Measurements from ENCODE around the gene AK1.

Gene AK1

DNA sequence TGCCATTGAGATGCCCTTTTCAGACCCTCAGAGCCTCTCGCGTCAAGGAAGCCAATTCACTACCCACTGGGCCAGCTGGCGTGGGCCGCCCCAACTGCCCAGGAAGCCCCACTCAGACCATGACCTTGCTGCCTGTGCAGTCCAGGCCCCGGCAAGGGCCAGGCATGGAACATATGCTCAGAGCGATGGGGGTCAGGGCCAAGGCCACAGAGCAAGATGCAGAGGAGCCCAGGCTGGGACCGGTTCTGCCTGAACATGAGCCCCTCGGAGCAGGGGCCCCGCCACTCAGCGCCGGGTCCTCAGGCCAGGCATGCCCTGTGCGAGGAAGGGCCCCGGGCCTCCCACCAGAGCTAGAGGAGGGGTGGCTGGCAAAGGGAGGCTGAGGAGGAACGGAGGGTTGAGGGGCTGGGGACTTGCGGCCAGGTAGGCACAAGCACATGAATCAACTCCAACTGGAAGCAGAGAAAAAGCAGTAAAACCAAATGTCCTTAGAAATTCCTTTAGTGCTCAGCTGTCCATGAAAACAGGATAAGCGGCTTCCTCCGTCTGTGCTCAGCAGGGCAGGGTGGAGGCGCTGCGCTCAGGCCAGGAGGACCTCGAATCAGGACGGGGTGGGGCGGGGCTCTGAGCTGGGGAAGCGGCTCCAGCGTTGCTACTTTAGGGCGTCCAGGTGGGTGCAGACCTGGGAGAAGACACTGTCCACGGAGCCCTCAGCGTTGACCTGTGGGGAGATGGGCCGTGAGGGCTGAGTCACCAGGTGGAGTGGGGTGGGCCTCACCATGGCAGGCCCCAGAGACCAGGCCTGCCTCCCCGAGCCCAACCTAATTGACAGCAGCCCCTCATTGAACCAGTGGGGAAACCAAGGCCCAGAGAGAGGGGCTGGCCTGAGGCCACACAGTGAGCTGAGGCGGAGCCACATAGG, 9.9 kb downstream of the AK1 start:
- H3K4me3 ChIP-seq (ENCODE audit: low read length): no peak overlapping the region
- DNase-seq (ENCODE audit: low read depth): no peak
- TF ChIP-seq, protein P1, sequence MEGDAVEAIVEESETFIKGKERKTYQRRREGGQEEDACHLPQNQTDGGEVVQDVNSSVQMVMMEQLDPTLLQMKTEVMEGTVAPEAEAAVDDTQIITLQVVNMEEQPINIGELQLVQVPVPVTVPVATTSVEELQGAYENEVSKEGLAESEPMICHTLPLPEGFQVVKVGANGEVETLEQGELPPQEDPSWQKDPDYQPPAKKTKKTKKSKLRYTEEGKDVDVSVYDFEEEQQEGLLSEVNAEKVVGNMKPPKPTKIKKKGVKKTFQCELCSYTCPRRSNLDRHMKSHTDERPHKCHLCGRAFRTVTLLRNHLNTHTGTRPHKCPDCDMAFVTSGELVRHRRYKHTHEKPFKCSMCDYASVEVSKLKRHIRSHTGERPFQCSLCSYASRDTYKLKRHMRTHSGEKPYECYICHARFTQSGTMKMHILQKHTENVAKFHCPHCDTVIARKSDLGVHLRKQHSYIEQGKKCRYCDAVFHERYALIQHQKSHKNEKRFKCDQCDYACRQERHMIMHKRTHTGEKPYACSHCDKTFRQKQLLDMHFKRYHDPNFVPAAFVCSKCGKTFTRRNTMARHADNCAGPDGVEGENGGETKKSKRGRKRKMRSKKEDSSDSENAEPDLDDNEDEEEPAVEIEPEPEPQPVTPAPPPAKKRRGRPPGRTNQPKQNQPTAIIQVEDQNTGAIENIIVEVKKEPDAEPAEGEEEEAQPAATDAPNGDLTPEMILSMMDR (IDR thresholded peaks at IDR 0.05; ENCODE audit: insufficient read depth, low read depth, low read length, missing control alignments): no peak

DNA sequence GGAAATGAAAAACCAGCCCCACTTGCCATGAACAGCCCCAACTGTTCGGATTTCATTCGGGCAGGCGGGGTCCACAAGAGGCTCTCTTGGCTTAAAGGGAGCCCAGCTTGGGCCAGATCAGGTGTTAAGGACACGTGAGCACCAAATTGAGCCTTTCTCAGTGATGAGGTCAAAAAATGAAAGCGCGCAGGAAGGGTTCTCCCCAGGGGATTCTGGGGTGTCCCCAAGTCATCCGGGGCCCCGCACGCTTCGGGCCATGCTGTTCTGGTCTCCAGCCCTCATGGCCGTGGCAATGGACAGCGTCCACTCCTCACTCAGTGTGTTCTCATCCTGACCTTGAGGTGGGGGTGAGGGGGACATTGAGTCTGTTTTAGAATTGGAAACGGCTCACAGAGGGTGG, 10.9 kb downstream of the AK1 start:
- no peak for DNase-seq (ENCODE audit: low read depth)
- TF ChIP-seq, protein P1 (IDR thresholded peaks at IDR 0.05; ENCODE audit: insufficient read depth, low read depth, low read length, missing control alignments): no peak
- no peak overlapping the region for H3K4me3 ChIP-seq (ENCODE audit: low read length)

DNA sequence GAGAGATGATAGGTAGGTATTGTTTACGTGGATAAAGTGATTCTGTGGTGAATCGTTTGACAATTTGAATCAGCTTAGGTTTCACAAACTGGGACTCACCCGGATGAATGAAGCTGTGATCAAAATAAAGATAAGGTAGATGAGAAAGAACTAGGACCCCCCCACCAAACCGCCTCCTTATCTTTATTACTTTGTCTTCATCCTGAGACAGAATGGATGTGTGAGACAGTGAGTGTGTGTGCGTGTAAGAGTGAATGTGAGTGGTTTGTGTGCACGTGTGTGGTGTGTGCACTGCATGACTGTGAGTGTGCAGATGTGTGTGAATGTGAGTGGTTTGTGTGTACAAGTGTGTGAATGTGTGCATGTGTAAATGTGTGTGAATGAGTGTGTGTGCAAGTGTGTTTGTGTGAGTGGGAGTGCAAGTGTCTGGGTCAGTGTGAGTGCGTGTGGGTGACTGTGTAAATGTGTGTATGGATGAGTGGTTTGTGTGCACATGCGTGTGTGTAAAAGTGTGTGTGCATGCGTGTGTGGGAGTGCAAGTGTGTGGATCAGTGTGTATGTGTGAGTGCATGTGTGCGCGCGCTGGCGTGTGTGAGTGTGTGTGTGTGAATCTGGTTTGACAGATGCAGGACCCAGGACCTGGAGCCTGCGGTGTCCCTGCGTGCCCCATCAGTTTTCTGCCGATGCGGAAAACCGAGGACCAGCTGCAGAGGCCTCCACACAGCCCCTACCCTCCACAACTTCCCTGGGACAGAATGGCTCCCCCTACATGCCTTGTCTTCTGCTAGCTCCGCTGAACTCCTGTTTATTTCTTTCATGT, 11.6 kb downstream of the AK1 start:
- TF ChIP-seq, protein P1 (IDR thresholded peaks at IDR 0.05; ENCODE audit: insufficient read depth, low read depth, low read length, missing control alignments): no peak
- no peak for DNase-seq (ENCODE audit: low read depth)
- H3K4me3 ChIP-seq (ENCODE audit: low read length): no peak overlapping the region

DNA sequence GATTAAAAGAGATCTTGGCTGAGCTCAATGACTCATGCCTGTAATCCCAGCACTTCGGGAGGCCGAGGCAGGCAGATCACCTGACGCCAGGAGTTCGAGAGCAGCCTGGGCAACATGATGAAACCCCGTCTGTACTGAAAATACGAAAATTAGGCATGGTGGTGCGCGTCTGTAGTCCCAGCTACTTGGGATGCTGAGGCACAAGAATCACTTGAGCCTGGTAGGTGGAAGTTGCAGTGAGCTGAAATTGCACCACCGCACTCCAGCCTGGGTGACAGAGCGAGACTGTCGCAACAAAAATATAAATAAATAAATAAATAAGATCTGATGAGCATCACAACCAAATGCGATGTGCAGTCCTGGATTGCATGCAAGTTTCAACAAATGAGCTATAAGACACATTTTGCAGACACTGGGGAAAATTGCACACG, 14.3 kb downstream of the AK1 start:
- no peak overlapping the region for H3K4me3 ChIP-seq (ENCODE audit: low read length)
- TF ChIP-seq, protein P1 (IDR thresholded peaks at IDR 0.05; ENCODE audit: insufficient read depth, low read depth, low read length, missing control alignments): no peak
- no peak for DNase-seq (ENCODE audit: low read depth)

DNA sequence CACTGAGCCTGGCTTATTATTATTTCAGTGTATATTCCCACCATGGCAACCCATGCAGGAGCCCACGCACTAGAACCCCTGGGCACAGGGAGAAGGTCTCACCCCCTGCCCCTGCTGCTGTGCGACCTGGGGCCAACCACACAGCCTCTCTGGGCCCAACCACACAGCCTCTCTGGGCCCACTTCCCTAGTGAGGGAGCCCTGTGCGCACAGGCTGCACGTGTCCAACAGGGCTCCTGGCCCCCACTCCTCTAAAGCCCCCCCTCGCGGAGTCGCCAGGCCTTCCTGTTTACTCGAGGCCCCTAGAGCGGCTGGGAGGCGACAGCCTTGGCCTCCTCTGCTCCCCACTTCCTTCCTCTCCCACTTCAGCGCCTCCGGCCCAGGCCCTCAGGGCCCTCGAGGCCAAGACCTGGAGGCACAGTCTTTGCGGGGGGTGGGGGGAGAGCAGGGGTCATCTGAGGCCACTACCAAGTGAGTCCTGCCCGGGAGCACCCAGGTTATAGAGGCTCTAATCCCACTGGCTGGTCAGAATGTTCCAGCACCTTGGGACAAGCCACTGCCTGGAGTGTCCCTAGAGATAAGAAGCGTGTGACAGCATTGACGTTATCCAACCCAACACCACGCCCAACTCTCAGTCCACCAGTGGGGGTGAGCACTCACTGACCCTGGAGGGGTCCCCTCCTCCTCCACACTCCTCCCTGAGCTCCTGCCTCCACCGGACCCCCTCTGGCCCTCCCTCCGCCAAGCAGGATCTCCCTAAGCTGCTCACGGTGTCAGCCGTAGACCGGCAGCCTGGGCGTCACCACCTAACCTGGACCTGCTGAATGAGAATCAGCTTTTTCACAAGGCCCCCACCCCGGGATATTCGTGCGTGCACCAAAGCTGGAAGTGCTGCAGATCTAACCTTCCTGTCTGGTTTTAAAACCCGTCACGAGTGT, 15.1 kb downstream of the AK1 start:
- no peak for DNase-seq (ENCODE audit: low read depth)
- H3K4me3 ChIP-seq (ENCODE audit: low read length): no peak overlapping the region
- TF ChIP-seq, protein P1 (IDR thresholded peaks at IDR 0.05; ENCODE audit: insufficient read depth, low read depth, low read length, missing control alignments): no peak

DNA sequence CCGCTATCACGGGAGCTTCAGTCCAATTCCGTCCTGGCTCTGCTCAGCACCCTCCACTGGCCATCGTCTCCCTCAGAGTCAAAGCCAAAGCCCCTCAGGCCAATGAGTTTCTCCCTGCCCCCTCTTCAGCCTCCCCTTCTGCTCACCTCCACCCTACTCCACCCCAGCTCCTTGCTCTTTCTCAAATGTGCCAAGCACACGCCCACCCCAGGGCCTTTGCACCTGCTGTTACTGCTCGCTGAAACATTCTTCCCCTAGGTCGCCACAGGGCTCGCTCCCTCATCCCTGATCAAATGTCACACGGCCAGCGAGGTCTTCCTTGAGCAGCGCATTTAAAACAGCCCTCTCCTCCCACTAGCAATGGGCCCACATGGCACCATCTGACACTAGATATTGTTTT, 16.7 kb downstream of the AK1 start:
- no peak overlapping the region for H3K4me3 ChIP-seq (ENCODE audit: low read length)
- TF ChIP-seq, protein P1 (IDR thresholded peaks at IDR 0.05; ENCODE audit: insufficient read depth, low read depth, low read length, missing control alignments): no peak
- DNase-seq (ENCODE audit: low read depth): no peak

All from epithelial cell of esophagus (primary cell).